Muscle of leg (tissue), 11 donors: ENCODE results near the gene FBXW10. TPM values are rescaled to one million over a fixed set of nuclear protein-coding genes. Genes with fewer than 3 reads are reported as not detected.
"Not testable (repeated sequence)": the region's sequence is repeated elsewhere in the genome, so short reads cannot be mapped to it uniquely, and the experiment has no call there.

ENCODE experiments used
- DNase-seq: peaks from one replicate; pipeline ENCODE4 v3.0.0; 2013
- H3K27ac ChIP-seq: one replicate; pipeline ENCODE4 v1.5.1; 2013; ENCODE audit warnings: mild to moderate bottlenecking, low read length, control low read depth
- H3K27me3 ChIP-seq: one replicate; pipeline ENCODE4 v1.6.1; 2013; ENCODE audit warnings: low read length; ENCODE audit not compliant: control insufficient read depth, insufficient read depth
- H3K36me3 ChIP-seq: one replicate; pipeline ENCODE4 v1.6.1; 2013; ENCODE audit warnings: low read length; ENCODE audit not compliant: control insufficient read depth, insufficient read depth
- H3K4me1 ChIP-seq: one replicate; pipeline ENCODE4 v1.6.1; 2013; ENCODE audit warnings: low read length; ENCODE audit not compliant: control insufficient read depth, insufficient read depth
- H3K4me3 ChIP-seq: one replicate; pipeline ENCODE4 v1.5.1; 2013; ENCODE audit warnings: low read length, control low read depth
- H3K9me3 ChIP-seq: replicated peaks from 2 replicates; pipeline ENCODE4 v1.6.1; 2013; ENCODE audit warnings: low read depth, low read length; ENCODE audit not compliant: control insufficient read depth
- WGBS: methylation state at CpG from one replicate; pipeline ENCODE4 v1.1.5; 2013; ENCODE audit warnings: missing lambda C conversion rate; ENCODE audit not compliant: insufficient coverage; 5-methylcytosine and 5-hydroxymethylcytosine counted together
- polyA plus RNA-seq, 8 donors: library from polyadenylated mRNA; unstranded; fragments of 120-200 nt; gene quantifications; one replicate each; pipeline versions ENCODE4 v1.2.1 to v1.2.3, GENCODE V29; 2013; ENCODE audit warnings: inconsistent platforms in 1 of 8, low replicate concordance in 1 of 8; ENCODE audit not compliant: insufficient read length in 8 of 8, insufficient read depth in 1 of 8
- total RNA-seq: library from RNA; stranded (reverse); fragments of 120-200 nt; gene quantifications from one replicate; pipeline ENCODE4 v1.2.4, GENCODE V29; 2013

The FBXW10 gene
- total and polyA plus RNA-seq, 9 donors, result 0.09 to 0.44 (median 0.13) TPM; not detected in 2

- not testable (repeated sequence) for DNase-seq, H3K4me3 ChIP-seq, H3K4me1 ChIP-seq, H3K9me3 ChIP-seq, H3K36me3 ChIP-seq, H3K27me3 ChIP-seq, H3K27ac ChIP-seq
- no CpG with 5 or more reads among the region's 1 CpG for WGBS
Observed at GRCh38 chr17:18827613-18828012, 83.8 kb downstream of the FBXW10 start.

Other genes with a start within 250 kb of the FBXW10 start
- gene TBC1D28, start 99.7 kb upstream of the FBXW10 start, total RNA-seq, result not detected
- under 1 TPM in 1 of 8 donors, not detected in 7; 0.25 TPM for gene TBC1D28, start 99.7 kb upstream of the FBXW10 start, polyA plus RNA-seq
- 3.4 TPM for gene FOXO3B, start 61.7 kb upstream of the FBXW10 start, total RNA-seq
- gene FOXO3B, start 61.7 kb upstream of the FBXW10 start, polyA plus RNA-seq, result 1 to 10 TPM; 1.6 to 4.1 (median 3.6) TPM
- gene TVP23B, start 37.1 kb downstream of the FBXW10 start, total RNA-seq, result 29.3 TPM
- 10 to 100 TPM; 19.2 to 33.3 (median 22.9) TPM for gene TVP23B, start 37.1 kb downstream of the FBXW10 start, polyA plus RNA-seq
- gene PRPSAP2, start 114.1 kb downstream of the FBXW10 start, total RNA-seq, result 32.1 TPM
- 10 to 100 TPM; 21.9 to 28.3 (median 25.4) TPM for gene PRPSAP2, start 114.1 kb downstream of the FBXW10 start, polyA plus RNA-seq
- not detected for gene SLC5A10, start 208.1 kb downstream of the FBXW10 start, total RNA-seq
- under 1 TPM in 6 of 8 donors, not detected in 2; 0.05 to 0.19 (median 0.06) TPM for gene SLC5A10, start 208.1 kb downstream of the FBXW10 start, polyA plus RNA-seq